CD1c-positive myeloid dendritic cell (primary cell): ENCODE data around the gene SMCO4.
A peak's percentile ranks its signal among the peaks of the same experiment; 100 is the strongest.

ENCODE experiments used
- DNase-seq: peaks from one replicate; pipeline ENCODE4 v3.0.0-alpha.2; 2016; ENCODE audit errors: extremely low spot score

Gene SMCO4

DNA sequence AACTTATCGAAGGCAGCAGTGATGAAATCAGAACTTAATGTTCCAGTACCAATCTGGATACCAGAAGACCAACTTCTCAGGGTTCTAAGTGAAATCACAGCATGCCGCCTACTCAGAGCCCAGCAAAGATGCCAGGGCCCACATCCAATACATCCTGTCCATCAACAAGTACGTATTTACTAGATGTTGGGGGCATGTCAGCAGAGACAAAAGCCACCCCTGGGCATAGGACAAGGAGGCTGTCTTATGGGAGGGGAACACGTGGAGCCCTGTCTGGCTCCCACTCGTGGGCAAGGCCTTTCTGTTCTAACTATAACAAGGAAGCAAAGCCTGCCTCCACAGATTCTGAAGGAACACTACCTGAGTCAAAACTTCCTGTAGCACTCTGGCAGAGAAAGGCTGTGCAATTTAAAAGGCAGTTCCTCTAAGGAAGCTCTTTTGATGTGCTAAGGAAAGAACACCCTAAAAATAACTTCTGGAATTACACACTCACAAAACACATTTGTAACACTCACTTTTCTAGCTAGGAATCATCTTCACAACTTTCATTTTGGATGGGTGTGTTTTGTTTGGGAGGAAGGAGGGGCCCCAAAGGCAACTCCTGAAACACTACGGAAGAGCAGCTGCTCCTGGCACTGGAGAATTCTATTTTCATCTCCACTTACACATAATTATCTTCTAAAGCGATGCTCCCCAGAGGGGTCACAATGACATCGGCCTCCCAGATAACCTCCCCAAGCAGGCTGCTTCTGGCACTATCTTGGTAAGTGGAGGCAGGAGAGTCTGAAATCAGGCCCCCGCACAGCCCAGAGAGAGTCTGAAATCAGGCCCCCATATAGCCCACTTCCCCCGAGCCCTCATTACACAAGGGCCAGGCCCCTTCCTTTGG is 14.2 kb downstream of the SMCO4 start:
- peak; percentile 78 for DNase-seq

DNA sequence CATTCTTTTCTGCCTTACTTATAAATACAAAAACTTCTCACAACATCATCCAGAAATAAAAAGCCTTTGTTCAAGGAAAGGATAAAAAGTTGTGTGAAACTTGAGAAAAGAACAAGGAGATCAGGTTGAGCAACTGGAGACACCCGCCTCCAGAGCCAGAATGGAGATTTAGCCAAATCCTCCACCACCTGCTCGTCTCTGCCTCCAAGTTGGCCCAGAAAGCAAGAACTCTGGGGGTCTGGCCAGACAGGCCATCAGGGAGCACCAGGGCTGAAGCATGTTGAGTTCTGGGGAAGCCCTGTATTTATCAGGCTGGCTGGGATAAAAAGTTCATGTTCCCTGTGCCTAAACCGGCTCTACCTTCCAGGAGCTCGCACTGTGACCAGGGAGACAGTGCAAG is 14.9 kb downstream of the SMCO4 start:
- DNase-seq: no peak

DNA sequence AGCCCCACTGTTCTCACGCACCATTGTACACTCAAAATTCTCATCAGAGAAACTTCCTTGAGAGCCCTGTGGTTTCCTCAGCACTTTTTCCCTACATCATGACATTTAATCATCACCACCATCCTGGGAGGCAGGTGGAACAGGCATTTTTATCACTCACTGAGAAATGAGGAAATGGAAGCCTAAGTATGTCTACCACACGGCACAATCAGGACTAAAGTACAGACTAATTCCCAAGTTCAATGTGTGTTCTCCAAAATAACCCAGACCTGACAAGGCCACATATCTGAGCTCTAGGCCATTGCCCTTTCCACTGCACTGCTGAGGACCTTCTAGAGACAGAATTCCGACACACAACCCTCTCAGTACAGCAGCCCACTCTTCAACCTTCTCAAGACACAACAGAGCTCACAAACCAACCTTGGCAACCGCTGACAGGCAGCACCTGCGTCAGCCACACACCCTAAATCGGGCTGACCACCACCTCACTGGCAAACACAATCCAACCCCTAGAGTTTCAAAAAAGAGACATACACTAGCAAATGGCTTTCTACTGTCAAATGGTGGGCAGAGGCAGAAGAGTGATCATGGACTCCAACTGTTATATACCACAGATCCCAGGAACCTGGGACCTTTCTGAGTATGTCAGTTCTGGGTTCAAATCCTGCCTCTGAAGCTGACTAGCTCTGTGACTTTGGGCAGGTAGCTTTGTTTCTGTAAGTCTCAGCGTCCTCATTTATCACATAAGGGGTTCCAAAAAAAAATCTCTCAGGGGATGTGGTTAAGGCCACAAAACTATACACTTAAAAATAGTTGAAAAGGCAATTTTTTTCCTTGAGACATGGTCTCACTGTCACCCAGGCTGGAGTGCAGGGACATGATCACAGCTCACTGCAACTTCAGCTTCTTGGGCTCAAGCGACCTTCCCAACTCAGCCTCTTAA is 16.3 kb downstream of the SMCO4 start:
- no peak for DNase-seq

DNA sequence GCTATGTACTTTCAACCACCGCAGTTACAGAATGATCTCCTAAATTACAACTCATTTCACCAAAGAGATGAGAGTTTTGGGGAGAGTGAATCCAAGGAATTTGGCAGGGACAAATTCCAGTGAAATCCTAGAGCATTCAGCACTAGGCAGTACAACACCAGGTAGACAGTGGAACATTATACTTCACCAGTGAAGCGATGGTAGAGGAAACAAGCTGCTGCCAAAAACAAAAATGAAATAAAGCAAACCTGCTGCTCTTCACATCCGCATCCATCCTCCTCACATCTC is 16.9 kb downstream of the SMCO4 start:
- no peak for DNase-seq

DNA sequence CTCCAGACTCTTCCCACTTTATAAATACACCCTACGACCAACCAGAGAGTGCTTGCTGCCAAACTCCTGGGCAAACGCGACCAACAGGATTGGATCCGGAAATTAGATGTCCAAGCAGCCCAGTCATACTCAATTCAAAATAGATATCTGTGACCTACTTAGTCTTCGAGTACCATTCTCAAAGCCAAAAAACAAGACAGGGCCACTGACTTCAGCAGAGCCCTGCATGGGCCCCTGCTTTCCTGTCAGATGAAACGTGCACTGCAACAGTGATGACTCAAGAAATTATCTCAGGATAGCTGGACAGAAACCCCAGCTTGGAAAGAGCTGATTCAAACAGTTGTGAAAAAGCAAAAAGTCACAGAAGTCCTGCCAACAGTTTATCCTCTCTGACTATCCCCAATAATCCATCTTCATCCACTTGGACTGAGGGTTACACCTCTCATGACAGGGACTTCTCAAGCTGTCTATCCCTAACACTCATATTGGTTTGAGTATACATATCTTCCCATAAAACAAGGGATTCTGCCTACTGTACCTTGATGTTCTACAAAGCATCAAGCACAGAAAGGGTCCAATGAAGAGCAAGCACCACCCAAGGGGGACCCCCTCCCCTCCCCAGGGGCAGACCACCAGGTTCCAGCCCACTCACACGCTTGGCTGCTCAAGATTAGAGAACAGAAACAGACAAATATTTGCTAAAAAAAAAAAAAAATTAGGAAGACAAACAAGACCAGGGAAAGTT is 17.4 kb downstream of the SMCO4 start:
- no peak for DNase-seq

DNA sequence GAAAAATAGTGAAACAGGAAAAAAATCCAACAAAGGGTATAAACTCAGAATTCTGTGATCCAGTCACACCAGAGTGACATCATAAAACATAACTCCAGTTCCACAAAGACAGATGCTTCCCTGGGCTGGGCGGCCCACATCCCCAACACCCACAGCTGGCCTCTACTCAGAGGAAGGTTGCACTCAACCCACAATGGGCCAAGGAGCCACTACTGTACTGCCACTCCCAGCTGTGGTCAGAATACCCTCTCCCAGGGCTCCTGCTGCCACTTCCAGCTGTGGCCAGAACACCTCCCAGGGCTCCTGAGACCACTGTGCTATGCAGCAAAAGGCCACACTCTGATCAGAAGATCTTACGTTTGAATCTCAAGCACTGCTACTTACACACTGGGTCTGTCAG is 18.3 kb downstream of the SMCO4 start:
- peak; percentile 75 for DNase-seq

DNA sequence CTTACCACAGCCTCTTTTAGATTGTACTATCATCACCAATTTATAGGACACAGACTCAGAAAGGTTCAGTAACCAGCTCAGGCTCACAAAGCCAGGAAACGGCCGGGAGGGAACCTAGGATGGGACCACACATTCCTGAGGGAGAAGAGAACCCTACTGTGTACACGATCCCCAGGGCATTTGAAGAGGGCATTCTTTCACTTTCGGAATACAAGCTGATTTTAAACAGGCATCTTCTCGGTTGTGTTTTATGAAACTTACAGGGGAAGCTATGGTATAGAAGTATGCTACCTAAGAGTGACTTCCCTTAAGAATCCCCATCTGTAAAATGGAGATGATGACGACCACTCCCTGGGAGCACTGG is 19.0 kb downstream of the SMCO4 start:
- DNase-seq: no peak

DNA sequence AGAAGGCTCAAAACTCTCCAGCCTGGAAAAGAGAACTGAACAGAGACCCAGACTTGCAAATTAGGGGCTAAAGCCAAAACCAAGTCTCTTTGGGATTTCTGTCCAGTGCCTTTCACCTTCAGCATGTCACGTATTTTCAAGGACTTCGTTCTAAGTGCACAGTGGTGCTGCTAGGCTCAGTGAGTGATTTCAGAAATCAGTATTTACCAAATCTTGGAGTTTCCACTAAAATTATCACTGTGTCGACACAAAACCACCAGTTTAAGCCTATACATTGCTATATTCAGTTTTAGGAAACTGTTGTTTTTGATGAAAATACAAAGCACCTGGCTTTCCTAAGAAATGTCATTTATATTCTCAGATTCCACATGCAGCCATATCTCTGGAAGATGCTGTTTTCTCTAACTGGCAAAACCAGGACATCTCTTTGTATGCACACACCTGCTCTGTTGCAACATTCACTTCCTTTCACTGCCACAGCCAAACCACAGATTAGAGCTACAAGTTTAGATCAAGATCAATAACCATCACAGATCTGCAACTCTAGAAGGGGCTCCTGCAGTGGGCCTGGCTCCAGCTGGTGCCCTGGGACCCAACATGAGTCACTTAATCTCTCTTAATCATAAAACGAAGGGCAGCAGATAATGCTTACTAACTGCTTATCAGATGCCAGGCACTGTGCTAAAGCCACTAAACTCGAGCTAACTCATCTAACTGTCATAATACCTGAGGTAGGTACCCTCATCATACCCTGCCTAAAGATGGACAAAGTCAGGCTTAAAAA is 22.3 kb downstream of the SMCO4 start:
- no peak for DNase-seq

DNA sequence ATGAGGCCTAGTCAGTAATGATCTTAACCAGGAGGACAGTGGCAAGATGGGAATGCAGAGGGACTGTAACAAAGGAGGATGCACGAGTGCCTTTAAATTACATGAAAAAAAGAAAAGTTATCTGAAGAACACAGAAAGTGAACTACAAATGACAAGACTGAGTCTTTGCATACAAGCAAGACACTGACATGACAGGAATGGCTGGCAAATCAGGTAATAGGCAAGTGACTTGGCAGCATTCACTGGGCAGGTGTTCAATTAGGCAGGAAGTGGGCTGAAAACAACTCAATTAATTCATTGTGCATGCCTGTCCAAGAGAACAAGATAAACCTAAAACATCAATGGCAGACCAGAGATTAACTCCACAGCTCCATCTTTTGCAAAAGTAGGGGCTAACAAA is 24.0 kb downstream of the SMCO4 start:
- no peak for DNase-seq

DNA sequence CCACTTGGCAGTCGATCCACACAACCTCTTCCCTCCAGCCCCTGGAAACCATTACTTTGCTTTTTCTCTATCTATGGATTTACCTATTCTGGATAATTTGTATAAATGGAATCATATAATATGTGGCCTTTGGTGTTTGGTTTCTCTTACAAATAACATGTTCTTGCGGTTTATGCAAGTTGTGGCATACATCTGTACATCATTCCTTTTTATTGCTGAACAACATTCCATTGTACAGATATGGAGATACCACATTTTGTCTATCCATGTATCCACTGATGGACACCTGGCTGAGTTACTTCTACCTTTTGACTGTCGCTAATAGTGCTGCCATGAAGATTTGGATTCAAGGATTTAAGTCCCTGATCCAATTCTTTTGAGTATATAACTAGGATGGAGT is 25.1 kb downstream of the SMCO4 start:
- DNase-seq: no peak

DNA sequence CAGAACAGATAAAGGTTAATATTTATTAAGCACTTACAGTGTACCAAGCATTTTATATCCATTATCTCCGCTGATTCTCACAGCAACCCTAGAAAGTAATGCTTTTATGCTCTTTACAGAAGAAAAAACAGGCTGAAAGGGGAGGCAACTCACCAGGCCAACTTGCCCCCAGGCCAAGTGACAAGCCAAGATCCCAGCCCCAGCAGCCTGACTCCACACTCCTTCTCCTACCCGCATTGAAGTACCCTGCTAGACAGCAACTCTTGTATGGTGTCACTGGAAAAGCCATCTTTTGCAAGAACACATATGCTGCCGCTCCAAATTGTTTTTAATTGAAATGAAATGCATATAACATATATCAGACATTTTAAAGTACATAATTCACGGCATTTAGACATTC is 25.6 kb downstream of the SMCO4 start:
- no peak for DNase-seq

DNA sequence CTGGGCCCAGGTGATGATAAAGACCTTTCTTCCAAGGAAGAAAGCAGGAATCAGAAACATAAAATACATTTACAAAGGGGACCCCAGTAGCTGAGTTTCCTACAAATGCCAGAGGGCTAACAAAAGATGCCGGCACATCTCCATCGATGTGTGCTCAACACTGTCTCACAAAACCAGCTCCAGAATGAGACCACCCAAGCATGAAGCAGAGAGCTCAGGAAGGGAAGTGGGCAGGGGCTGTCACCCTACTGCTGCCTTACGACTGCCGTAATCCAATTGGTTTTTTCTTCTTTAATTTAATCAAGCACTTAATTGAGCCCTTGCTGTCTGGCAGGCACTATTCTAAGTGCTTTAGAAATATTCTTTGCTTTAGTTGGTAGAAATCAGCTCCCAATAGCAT is 26.1 kb downstream of the SMCO4 start:
- DNase-seq: no peak

DNA sequence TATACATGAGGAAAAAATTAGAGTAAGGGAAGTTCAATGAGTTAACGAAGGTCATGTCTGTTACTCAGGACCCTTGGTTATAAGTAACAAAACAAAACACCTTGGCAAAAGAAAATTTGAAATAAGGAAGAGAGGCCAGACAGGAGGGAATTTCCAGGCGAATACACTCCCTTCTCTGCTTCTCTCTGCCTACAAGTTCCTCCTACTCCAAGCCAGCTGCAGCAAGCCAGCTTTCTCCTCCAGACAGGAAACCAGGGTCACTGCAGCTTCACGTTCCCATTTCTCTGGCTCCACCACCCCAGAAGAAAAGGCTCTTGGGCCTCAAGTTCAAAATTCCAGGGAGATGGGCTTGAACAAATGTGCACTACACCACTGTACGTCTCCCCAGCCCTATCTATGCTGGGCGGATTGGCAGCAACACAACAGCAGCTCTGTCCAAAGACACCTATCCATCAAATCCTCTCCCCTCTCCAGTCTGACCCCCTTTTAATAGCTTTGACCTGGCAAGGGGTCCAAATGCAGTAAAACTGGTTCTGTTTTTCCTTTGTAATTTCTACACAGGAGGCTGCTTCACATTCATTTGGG is 27.7 kb downstream of the SMCO4 start:
- DNase-seq: peak; percentile 45

DNA sequence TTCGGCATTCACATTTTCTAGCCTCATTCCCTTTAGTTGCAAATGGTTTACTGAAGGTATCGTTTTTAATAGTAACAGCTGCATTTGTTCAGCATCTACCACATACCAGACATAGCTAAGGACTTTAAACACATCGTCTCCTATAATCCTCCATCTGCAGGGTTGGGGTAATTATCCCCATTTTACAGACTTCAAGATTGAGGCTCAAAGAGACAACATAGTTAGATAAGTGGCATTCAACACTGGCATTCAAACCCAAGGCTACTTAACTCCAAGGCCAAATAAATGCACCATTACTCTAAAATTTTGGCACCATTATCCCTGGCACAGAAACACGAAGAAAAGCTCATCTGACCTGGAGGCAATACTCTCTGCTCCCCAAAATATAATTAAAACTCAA is 28.5 kb downstream of the SMCO4 start:
- no peak for DNase-seq

DNA sequence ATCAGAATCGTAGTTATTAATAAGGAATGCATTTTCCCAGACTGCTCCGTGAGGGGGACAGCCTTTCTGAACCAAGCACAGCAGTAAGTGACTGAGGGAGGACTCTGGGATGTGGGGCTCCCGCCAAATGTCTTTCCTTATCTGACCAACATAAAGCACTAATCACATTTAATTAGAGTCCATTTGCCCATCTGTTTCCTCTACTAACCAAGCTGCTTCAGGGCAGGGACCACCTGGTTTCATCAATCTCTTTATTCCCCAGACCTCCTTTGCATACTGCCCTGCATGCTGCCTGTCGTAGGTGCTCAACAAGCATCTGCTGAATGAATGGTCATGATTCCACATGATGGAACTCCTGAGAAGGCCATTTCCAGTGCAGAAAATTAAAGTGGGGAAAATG is 29.4 kb downstream of the SMCO4 start:
- no peak for DNase-seq

DNA sequence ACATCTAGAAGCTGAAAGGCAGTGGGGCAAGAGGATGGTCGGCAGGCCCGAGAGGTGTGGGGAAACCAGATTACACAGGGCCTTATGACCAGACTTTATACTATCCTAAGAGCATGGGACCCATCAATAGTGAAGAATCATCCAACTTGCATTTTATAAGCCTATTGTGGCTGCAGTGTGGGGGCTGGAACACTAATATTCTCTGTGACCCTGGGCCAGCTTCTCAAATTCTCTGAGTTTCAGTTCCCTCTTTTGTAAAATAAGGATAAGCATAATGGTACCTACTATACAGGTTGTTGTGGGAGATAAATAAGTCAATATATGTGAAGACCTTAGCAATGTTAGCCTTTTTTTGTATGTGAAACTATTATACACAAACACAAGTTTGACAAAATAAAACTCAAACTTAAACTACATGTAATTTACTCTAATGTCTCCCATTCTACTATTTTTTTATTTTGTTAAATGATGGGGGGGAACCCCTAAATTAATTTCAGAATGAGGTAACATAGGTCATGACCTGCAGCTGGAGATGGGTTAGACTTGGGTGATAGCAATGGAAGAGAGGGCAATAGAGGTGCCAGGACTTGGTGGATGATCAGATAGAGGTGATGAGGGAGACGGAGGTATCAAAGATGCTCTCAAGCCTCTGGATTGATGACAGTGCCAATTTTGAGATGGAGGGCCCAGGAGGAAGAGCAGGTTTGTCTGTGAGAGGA is 30.1 kb downstream of the SMCO4 start:
- DNase-seq: peak; percentile 70

DNA sequence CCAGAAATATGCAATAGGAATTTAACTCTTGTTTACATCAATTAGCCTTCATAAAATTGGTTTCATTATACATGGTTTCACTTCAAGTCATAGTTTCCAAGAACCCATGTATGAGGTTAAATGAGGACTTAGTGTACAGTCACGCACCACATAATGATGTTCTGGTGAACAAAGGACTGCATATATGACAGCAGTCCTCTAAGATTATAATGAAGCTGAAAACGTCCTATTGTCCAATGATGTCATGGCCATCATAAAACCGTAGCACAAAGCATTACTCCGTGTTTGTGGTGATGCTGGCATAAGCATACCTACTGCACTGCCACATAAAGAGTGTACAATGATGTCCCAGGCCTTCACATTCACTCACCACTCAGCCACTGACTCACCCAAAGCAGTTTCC is 31.1 kb downstream of the SMCO4 start:
- no peak for DNase-seq

DNA sequence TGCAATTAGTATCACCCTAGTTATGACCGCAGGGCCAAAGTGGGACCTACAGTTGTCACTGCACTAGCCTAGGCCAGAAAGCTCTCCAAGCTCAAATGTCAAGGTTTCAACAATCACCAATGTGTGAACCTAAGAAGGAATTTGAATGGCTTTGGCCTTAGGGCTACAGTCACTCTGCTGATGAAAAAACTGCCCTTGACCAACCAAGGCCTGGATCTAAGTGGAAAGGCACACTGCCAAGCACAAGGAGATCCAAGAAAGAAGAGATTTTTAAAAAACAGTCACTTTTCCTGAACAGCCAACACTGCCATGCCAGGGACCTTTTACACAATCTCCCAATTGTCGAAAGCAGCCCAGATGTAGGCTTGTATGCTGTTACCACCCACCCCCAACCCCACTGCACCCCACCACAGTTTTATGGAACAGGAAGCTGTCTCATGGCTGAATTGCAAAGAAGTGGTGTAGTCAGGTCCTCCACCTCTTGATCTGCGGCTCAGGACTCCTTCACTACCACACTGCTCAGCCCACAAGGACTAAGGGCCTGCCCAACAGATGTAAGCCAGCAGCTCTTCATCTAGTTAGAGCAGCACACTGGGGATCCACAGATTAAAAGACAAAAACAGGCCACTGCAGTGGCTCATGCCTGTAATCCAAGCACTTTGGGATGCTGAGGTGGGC is 32.9 kb downstream of the SMCO4 start:
- no peak for DNase-seq

DNA sequence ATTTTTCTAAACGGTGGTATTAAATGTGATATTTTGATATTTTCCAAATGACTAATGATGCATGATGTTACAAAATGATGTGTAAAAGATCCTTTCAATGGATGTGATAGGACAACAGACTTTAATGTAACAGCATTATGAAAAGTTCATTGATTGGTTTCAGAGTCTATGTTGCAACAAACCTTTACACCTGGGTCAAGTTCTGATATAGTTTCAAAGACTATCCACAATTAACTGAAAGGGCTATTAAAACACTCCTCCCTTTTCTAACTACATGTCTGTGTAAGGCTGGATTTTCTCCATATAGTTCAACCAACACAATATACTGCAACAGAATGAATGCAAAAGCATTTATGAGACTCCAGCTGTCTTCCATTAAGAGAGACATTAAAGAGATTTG is 35.7 kb downstream of the SMCO4 start:
- no peak for DNase-seq

DNA sequence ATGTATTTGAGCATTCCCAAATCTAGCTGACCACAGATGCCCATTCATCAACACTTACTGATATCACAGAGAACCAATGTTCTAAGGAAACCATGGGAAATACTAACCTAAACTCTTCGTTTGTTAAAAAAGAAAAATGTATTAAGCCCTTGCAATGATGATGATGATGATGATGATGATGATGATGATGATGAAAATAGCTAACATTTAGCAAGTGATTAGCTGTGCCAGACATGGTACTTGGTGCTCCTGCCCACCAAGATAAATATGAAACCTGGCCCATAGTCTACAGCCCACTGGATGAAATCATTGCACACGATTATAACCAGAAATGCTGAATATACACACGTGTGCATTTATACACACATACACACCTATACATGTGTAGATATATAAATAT is 37.5 kb downstream of the SMCO4 start:
- no peak for DNase-seq
